GM19467 (cell line): ENCODE results near the gene PROSER3.
"Not testable (repeated sequence)": the region's sequence is repeated elsewhere in the genome, so short reads cannot be mapped to it uniquely, and the experiment has no call there.

Source experiments
- ATAC-seq: cut with Tn5 transposase; IDR thresholded peaks from one replicate; pipeline ENCODE4 v1.9.1; 2021; ENCODE audit warnings: mild to moderate bottlenecking, moderate library complexity; ENCODE audit not compliant: unreplicated experiment

PROSER3 gene

GRCh38 chr19:35789978-35790944, 32.3 kb downstream of the PROSER3 start:
- no peak for ATAC-seq

GRCh38 chr19:35790981-35791813, 33.2 kb downstream of the PROSER3 start:
- ATAC-seq: no peak

- ATAC-seq: no peak
Observed at GRCh38 chr19:35791814-35792279, 33.9 kb downstream of the PROSER3 start.

DNA sequence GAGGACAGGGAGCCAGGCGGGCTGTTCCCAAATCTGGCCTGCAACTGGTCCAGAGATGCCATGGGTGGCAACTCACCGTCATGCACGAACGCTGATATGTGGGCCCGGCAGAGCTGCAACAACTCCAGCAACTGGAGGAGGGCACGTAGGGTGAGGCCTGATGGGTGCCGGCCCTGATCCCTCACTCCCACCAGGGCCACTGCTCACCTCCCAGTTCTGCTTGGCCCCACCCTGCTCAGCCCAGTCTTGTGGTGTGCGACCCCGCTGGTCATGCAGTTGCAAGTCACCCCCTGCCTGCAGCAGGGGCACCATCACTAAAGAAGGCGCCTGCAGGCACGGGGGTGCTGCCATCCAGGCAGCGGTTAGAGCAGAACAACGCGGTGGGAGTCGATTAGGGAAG, 34.3 kb downstream of the PROSER3 start:
- ATAC-seq: no peak

DNA sequence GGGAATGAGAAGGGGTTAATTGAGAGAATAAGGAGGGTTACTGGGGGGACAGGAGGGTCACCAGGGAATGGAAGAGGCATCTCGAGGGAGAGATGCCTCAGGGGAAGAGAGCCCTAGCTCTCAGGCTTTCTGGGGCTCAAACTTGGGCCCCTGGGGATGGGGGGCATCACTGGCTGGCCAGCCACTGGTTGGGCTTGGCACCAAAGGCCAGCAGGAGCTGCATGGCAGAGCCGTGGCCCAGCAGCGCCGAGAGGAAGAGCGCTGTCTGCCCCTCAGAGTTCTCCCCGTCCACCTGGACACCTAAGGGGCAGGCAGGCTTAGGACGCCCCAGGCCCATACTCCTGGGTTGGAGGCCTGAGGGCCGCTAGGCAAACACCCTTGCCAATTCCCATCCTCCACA, 34.9 kb downstream of the PROSER3 start:
- no peak for ATAC-seq

DNA sequence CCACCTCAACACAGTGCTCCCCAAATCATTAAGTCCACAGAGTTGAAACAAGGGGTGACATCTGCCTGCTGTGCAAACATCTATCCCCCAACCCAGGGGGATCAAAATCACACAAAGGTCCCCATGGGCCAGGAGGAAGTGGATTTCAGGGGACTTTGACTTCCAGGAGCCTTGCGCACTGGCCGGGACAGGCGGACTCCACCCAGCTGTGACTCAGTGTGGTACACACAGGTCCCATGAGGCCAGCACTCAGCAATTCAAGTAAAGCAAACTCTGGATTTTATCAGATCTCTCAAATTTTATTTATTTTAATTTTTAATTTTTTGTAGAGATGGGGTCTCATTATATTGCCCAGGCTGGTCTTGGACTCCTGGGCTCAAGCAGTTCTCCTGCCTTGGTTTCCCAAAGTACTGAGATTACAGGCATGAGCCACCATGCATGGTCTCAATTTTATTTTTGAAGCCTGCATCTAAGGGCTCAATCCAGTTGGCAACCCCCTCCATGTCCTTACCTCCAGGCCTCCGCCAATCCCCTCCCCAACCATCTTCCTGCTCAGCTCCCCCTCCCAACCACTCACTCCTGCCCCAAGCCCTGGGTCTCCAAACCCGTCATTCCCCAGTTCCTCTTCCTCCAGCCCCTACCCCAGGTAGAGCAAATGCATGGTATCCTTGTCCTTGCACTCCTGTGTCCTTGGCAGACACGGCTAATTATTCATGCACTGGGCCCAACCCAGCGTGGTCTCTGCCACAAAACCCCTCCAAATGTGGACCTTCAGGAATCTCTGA, 35.6 kb downstream of the PROSER3 start:
- no peak for ATAC-seq

DNA sequence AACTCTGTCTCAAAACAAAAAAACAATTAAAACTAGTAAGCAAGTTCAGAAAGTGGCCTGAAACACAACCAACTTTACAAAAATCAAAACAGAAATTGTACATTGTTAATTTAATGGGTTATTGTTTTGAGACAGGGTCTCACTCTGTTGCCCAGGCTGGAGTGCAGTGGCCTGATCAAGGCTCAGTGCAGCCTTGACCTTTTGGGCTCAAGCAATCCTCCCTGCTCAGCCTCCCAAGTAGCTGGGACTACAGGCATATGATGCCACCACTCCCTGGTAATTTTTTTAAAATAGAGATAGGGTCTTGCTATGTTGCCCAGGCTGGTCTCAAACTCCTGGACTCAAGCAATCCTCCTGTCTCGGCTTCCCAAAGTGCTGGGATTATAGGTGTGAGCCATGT, 37.6 kb downstream of the PROSER3 start:
- ATAC-seq: not testable (repeated sequence)

- ATAC-seq: no peak
Observed at GRCh38 chr19:35796645-35797542, 38.9 kb downstream of the PROSER3 start.

GRCh38 chr19:35797663-35798062, 39.7 kb downstream of the PROSER3 start:
- ATAC-seq: no peak

- no peak for ATAC-seq
Observed at GRCh38 chr19:35801828-35802227, 43.9 kb downstream of the PROSER3 start.

DNA sequence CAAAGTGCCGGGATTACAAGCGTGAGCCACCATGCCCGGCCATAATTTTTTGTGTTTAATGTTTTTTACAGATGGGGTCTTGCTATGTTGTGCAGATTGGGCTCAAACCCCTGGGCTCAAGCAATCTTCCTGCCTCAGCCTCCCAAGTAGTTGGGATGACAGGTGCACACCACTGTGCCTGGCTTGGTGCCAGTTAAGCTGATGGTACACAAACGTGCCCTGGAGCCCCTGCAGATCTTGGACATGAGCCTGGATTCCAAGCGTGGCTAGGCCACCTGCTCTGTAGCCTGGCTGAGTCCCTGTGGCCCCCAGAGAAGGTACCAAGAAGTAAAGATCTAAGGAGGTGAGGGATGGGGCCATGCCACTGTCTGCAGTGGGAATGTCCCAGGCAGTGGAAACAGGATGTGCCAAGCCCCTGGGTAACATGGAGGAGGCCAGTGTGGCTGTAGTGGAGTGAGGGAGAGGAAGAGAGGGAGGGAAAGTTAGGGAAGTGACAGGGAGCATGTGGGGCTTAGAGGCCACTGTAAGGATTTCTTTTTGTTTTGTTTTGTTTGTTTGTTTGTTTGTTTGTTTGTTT, 47.6 kb downstream of the PROSER3 start:
- ATAC-seq: no peak

- ATAC-seq: no peak
Observed at GRCh38 chr19:35806597-35806996, 48.6 kb downstream of the PROSER3 start.

DNA sequence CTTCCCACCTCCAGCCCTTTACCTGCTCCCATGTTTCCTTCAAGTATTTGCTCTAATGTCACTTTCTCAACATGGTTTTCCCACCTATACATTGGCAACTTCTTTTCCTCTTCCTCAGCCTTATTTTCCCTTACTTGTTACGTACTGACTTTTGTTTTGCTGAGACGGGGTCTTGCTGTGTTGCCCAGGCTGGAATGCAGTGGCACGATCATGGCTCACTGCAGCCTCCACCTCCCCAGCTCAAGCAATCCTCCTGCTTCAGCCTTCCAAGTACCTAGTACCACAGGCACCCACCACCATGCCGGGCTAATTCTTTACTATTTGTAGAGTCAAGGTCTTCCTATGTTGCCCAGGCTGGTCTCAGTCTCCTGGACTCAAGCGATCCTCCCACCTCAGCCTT, 49.7 kb downstream of the PROSER3 start:
- ATAC-seq: no peak

- ATAC-seq: no peak
Observed at GRCh38 chr19:35811317-35812219, 53.6 kb downstream of the PROSER3 start.

GRCh38 chr19:35812220-35813042, 54.5 kb downstream of the PROSER3 start, which contains the start of gene PRODH2:
Gene PRODH2 (minus strand): TSS chr19:35812845. CDS start chr19:35812805, 40 bp downstream.
- ATAC-seq: no peak

DNA sequence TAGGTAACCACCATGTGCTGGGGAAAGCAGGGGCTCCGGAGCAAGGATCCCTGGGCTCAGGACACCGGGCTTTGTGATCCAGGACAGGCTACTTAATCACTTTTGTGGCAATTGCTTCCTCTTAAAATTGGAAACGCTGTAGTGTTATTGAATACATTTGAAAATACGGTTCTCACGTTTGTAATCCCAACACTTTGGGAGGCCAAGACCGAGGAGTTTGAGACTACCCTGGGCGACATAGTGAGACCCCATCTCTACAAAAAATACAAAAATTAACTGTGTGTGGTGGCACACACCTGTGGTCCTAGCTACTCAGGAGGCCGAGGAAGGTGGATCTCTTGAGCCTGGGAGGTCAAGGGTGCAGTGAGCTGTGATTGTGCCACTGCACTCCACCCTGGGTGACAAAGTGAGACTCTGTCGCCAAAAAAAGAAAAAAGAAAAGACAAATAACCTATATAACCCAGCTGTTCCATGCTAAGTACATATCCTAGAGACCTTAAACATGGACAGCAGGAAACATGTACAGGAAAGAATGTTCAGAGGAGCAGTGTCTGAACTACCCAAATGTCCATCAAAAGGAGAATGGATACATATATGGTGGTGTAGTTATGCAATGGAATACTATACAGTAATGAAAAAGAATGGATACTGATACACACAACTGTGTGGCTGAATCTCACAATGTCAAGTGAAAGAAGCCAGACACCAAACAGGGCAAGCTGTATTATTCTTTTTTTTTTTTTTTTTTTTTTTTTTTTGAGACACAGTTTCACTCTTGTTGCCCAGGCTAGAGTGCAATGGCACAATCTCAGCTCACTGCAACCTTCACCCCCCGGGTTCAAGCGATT, 55.3 kb downstream of the PROSER3 start:
- ATAC-seq: no peak

DNA sequence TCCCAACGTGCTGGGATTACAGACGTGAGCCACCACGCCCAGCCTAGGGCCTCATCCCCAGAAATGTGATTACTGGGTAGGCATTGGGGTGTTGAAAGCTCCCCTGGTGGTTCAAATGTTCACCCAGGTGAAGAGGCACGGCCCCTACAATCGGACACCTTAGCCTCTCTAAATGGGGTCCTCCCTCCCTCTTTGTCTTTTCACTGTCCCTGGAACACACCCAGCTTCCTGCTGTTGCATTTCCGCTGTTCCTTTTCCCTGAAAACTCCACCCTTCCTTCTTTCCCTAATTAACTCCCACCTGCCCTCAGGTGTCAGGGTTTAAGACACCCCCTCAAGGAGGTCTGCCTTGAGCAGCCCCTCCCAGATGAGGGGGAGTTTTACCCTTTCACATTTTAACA, 58.3 kb downstream of the PROSER3 start:
- no peak for ATAC-seq
